WTC11 (cell line): ENCODE data around the gene TTLL3.

Source experiments
- ARID4B ChIP-seq: sonication (generic); formaldehyde crosslinking; IDR thresholded peaks from 2 replicates; pipeline ENCODE4 v1.8.0; 2023; ENCODE audit warnings: missing genetic modification reagents, mild to moderate bottlenecking, borderline replicate concordance
- CBFB ChIP-seq: sonication (generic); formaldehyde crosslinking; IDR thresholded peaks from 2 replicates; pipeline ENCODE4 v1.8.1; 2022; ENCODE audit warnings: mild to moderate bottlenecking, low read depth, missing genetic modification reagents
- ELF4 ChIP-seq: sonication (generic); formaldehyde crosslinking; IDR thresholded peaks from 2 replicates; pipeline ENCODE4 v1.8.1; 2022; ENCODE audit warnings: low read depth, mild to moderate bottlenecking, moderate library complexity, missing genetic modification reagents
- MXD4 ChIP-seq: fragments of 250-450 bp; sonication (Bioruptor Pico); IDR thresholded peaks from 2 replicates; pipeline ENCODE4 v1.8.0; 2021; ENCODE audit warnings: mild to moderate bottlenecking, moderate library complexity, borderline replicate concordance
- SP1 ChIP-seq: sonication (generic); formaldehyde crosslinking; conservative IDR thresholded peaks from 2 replicates; pipeline ENCODE4 v1.8.1; 2022; ENCODE audit warnings: missing genetic modification reagents
- TEAD1 ChIP-seq: sonication (generic); formaldehyde crosslinking; IDR thresholded peaks from 2 replicates; pipeline ENCODE4 v1.8.0; 2022; ENCODE audit warnings: mild to moderate bottlenecking, missing genetic modification reagents
- TEAD4 ChIP-seq: sonication (generic); formaldehyde crosslinking; IDR thresholded peaks from 2 replicates; pipeline ENCODE4 v1.8.0; 2022; ENCODE audit warnings: mild to moderate bottlenecking, missing genetic modification reagents
- USF2 ChIP-seq: sonication (generic); formaldehyde crosslinking; IDR thresholded peaks from 2 replicates; pipeline ENCODE4 v1.8.1; 2023; ENCODE audit warnings: mild to moderate bottlenecking, missing genetic modification reagents, moderate library complexity
- ZBTB21 ChIP-seq: sonication (generic); formaldehyde crosslinking; IDR thresholded peaks from 2 replicates; pipeline ENCODE4 v1.8.1; 2023; ENCODE audit warnings: mild to moderate bottlenecking, missing genetic modification reagents, borderline replicate concordance
- TF ChIP-seq, protein P1 (sequence below): fragments of 250-450 bp; sonication (Bioruptor Pico); IDR thresholded peaks from 2 replicates; pipeline ENCODE4 v1.9.0; 2021; ENCODE audit warnings: mild to moderate bottlenecking
- TF ChIP-seq, protein P2 (sequence below): fragments of 200-600 bp; IDR thresholded peaks from 2 replicates; pipeline ENCODE4 v1.8.0; 2022; ENCODE audit warnings: antibody characterized with exemption
- TF ChIP-seq, protein P3 (sequence below): sonication (generic); formaldehyde crosslinking; IDR thresholded peaks from 2 replicates; pipeline ENCODE4 v1.8.0; 2022; ENCODE audit warnings: mild to moderate bottlenecking, missing genetic modification reagents
- TF ChIP-seq, protein P4 (sequence below): sonication (generic); formaldehyde crosslinking; IDR thresholded peaks from 2 replicates; pipeline ENCODE4 v1.8.0; 2023; ENCODE audit warnings: missing genetic modification reagents

DNA sequence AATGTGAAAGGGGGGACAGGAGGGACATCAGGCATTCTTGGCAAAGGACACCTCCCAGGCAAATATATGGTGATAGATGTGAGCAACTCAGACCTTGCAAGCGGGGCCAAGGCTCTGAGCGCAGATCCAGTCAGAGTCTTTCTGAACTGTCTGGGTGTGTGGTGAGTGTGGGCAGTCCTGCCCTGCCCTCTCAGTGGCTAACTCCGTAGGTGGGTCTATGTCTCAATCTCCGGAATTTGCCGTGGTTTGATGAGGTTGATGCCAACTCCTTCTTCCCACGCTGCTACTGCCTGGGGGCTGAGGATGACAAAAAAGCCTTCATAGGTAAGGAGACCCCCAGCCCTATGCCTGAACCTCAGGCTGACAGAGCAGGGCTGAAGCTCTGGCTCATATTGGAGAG is 7.4 kb downstream of the TTLL3 start:
- TF ChIP-seq, protein P1, sequence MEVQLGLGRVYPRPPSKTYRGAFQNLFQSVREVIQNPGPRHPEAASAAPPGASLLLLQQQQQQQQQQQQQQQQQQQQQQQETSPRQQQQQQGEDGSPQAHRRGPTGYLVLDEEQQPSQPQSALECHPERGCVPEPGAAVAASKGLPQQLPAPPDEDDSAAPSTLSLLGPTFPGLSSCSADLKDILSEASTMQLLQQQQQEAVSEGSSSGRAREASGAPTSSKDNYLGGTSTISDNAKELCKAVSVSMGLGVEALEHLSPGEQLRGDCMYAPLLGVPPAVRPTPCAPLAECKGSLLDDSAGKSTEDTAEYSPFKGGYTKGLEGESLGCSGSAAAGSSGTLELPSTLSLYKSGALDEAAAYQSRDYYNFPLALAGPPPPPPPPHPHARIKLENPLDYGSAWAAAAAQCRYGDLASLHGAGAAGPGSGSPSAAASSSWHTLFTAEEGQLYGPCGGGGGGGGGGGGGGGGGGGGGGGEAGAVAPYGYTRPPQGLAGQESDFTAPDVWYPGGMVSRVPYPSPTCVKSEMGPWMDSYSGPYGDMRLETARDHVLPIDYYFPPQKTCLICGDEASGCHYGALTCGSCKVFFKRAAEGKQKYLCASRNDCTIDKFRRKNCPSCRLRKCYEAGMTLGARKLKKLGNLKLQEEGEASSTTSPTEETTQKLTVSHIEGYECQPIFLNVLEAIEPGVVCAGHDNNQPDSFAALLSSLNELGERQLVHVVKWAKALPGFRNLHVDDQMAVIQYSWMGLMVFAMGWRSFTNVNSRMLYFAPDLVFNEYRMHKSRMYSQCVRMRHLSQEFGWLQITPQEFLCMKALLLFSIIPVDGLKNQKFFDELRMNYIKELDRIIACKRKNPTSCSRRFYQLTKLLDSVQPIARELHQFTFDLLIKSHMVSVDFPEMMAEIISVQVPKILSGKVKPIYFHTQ (CRISPR knock-in tag): no peak
- TF ChIP-seq, protein P2, sequence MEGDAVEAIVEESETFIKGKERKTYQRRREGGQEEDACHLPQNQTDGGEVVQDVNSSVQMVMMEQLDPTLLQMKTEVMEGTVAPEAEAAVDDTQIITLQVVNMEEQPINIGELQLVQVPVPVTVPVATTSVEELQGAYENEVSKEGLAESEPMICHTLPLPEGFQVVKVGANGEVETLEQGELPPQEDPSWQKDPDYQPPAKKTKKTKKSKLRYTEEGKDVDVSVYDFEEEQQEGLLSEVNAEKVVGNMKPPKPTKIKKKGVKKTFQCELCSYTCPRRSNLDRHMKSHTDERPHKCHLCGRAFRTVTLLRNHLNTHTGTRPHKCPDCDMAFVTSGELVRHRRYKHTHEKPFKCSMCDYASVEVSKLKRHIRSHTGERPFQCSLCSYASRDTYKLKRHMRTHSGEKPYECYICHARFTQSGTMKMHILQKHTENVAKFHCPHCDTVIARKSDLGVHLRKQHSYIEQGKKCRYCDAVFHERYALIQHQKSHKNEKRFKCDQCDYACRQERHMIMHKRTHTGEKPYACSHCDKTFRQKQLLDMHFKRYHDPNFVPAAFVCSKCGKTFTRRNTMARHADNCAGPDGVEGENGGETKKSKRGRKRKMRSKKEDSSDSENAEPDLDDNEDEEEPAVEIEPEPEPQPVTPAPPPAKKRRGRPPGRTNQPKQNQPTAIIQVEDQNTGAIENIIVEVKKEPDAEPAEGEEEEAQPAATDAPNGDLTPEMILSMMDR: no peak
- TF ChIP-seq, protein P3, sequence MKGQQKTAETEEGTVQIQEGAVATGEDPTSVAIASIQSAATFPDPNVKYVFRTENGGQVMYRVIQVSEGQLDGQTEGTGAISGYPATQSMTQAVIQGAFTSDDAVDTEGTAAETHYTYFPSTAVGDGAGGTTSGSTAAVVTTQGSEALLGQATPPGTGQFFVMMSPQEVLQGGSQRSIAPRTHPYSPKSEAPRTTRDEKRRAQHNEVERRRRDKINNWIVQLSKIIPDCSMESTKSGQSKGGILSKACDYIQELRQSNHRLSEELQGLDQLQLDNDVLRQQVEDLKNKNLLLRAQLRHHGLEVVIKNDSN (CRISPR knock-in tag): no peak
- no peak for TF ChIP-seq USF2 (CRISPR knock-in tag)
- no peak for TF ChIP-seq SP1 (CRISPR knock-in tag)
- TF ChIP-seq, protein P4, sequence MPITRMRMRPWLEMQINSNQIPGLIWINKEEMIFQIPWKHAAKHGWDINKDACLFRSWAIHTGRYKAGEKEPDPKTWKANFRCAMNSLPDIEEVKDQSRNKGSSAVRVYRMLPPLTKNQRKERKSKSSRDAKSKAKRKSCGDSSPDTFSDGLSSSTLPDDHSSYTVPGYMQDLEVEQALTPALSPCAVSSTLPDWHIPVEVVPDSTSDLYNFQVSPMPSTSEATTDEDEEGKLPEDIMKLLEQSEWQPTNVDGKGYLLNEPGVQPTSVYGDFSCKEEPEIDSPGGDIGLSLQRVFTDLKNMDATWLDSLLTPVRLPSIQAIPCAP (CRISPR knock-in tag): no peak
- no peak for TF ChIP-seq MXD4 (CRISPR knock-in tag)
- no peak for TF ChIP-seq ELF4 (CRISPR knock-in tag)
- TF ChIP-seq ARID4B (CRISPR knock-in tag): no peak
- TF ChIP-seq CBFB (CRISPR knock-in tag): no peak
- TF ChIP-seq TEAD4: no peak
- no peak for TF ChIP-seq TEAD1 (CRISPR knock-in tag)
- TF ChIP-seq ZBTB21 (CRISPR knock-in tag): no peak
